Upper lobe of left lung (tissue), 4 donors: Measurements from ENCODE around the gene ZNFX1.

Experiments used
- POLR2A ChIP-seq, 4 donors: fragments of 450-650 bp; IDR thresholded peaks; one replicate each; pipeline ENCODE4 v1.5.1; 2016 to 2017; ENCODE audit warnings: antibody characterized with exemption in 4 of 4, mild to moderate bottlenecking in 2 of 4
- POLR2AphosphoS5 ChIP-seq, 2 donors: sonication (generic); formaldehyde crosslinking; IDR thresholded peaks; one replicate each; pipeline ENCODE4 v1.5.1; 2017; ENCODE audit warnings: antibody characterized with exemption in 2 of 2

DNA sequence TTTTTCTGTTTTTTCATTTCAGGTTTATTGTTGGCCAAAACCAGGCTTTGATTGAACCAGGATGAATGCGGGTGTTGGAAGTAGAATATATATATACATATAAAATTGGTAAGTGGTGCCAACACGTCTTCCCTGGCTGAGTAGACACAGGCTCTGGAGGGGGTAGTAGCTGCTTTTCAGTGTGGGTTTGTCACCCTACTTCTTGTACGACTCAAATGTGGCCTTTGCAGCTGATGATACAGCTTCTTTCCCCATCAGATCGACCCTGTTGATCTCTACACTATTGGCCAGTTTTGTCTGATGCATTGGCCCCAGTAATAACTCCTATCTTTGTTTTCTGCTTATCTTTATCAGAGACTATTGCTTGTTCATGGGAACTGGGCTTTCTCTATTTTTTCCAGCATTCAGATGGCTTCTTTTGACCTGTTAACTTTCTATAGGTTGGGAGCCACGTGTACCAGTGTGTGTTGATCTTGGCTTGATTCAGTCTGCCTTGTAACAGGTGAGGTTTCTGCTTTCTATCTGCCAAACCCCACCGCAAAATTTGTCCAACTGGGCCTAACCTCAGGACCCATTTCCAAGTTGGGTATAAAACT is 2.7 kb upstream of the ZNFX1 start:
- TF ChIP-seq POLR2AphosphoS5 (IDR thresholded peaks at IDR 0.05) (no peak), POLR2A (IDR thresholded peaks at IDR 0.05) (no peak)
